Activated effector memory CD4-positive, alpha-beta T cell treated with Interleukin-2 at 50 U/mL for 16 hours (primary cell): Measurements from ENCODE around the gene PRLH.

ENCODE experiments used
- DNase-seq: peaks from one replicate; pipeline ENCODE4 v3.0.0-alpha.2; 2020

Gene PRLH

DNA sequence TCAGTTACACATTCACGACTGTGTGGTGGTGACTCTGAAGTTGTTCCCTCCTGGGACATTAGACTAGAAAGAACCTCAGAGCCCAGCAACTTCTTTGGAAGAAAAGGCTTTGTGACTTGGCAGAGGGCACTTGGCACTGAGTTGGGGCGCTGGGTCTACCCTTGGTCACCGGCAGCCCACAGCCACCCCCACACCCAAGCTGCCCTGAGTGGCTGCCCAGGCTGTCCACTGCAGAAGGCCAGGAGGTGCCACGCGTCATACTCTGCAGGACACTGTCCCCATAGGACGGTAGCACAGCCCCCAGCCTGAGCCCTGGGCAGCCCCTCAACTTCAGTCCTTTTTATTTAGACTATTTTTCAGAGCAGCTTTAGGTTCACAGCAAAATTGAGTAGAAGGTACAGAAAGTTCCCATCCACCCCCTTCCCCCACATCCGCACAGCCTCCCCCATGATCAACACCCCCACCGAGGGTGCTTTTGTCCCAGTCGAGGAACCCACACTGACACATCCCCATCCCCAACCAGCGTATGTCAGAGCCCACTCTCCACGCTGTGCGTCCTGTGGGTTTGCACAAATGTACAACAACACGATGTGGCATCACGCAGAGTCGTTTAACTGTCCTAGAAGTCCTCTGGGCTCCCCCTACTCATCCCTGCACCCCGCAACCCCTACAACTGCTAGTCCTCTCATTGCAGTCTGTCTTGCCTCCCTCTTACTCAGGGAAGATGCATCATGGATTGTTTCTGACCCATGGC, 1.1 kb downstream of the PRLH start:
- no peak for DNase-seq

DNA sequence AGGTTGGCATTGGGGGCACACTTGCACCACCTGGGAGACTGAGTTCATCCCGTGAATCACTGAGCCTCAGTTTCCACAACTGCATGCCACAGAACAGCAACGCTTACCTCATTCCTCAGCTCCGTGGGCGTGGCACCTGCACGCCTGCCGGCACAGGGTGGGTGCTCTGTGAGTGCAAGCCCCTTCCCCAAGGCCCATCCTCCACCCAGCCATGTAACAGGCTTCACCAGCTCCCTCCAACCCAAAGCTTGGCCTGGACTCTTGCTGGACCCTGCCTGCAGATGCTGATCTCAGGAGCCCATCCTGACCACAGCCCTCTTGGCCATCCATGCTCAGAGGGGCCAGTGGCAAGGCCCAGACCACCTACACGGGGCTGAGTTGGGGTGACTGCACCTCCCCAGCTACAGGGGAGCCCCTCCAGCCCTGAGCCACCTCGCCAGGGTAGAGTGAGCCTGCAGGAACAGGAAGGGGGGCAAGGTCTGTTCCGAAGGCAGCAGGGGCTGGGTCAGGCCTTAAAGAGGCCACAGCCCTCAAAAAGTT, 1.8 kb downstream of the PRLH start:
- DNase-seq: no peak

- DNase-seq: no peak
Observed at GRCh38 chr2:237569041-237569440, 2.7 kb downstream of the PRLH start.

- DNase-seq: no peak
Observed at GRCh38 chr2:237569896-237570295, 3.5 kb downstream of the PRLH start.

- DNase-seq: no peak
Observed at GRCh38 chr2:237570776-237571335, 4.5 kb downstream of the PRLH start.

- DNase-seq: no peak
Observed at GRCh38 chr2:237571551-237571950, 5.2 kb downstream of the PRLH start.

- peak; percentile 67 for DNase-seq
Observed at GRCh38 chr2:237572021-237572741, 5.8 kb downstream of the PRLH start.

- no peak for DNase-seq
Observed at GRCh38 chr2:237572742-237573101, 6.3 kb downstream of the PRLH start.

- DNase-seq: no peak
Observed at GRCh38 chr2:237573721-237574415, 7.5 kb downstream of the PRLH start.

- no peak for DNase-seq
Observed at GRCh38 chr2:237574467-237574866, 8.1 kb downstream of the PRLH start.

DNA sequence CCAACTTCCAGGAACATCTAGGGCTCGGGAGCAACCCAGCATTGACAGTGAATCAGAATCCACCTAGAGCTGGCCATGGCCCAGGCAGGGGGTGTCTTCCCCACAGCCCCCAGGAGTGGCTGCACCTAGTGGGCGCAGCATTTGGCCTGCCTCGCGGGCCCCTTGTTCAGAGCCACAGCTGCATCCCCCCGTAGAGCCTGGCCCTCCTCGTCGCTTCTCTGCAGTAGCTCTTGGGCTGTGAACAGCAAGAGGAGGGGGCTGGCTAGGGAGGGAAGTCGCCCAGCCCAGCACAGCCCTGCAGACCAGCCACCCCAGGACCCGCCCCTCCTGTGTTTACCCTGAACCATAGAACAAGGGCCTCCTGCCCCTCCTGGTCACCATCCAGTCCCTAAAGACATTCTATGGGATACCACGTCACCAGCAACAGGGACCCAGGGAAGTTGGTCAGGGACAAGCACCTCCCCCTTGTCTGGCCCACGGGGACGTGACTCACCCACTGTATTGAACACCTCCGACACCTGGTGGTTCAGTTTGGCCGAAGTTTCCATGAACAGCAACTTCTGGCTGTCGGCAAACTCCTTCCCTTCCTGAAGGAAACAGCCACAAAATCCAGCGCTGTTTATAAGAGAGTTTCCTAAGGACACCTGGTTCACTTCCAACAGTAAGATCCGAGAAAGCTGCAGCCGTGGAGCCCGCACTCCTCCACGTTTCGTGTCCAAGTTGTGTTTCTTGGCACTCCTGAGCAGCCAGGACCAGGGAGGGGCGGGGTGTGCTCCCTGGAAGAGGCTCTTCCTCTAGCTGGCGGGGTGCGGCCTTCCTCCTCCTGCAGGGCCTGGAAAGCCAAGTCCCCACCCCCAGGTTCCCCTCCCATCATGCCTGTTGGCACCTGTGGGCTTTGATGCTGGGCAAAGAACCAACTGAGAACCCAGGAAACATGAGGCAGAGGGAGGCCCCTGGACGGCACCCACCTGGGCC, 8.8 kb downstream of the PRLH start:
- DNase-seq: no peak

DNA sequence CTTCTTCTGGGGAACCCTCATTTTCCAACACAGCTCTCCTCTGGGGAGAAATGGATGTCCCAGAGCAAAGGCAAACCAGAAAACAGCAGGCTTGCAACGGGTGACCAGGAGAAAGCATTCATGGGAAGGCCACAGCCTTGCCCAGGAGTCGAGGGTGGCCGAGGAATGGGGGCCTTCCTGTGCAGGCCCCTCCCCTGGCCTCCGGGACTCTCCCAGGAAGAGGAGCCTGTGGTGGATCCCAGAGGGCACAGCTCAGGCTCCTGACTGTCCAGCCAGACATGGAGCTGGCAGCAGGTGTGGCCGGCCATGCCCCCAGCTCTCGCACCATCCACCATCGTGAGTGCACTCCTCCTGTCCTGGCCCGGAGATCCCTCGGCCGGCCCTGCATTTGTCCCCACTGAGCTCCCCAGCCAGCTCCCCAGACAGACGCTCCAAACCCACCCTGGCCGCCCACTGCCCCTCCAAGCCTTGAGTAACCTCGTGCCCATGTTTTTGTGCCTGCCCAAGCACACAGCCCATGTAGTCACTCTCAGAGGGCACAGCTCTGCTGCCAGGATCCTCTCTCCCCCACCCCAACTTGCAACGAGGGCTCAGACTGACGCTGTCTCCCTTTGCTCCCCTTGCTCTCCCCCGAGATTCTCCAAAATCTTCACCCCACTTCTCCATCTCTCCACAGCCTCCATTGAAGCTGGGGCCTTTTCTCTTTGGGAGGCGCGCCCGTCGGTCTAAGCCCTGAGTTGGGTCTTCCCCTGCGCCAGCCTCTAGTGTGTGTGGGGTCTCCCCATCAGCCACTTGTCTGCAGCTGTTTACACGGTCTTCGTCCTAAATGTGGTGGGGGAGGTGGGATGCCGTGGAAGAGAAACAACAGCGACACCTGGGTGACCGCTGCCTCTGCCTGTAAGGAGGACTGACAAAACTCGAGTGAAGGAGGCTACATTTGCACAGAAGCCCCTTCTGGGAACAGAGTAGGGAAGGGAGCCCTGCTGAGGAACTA, 9.8 kb downstream of the PRLH start:
- DNase-seq: no peak

DNA sequence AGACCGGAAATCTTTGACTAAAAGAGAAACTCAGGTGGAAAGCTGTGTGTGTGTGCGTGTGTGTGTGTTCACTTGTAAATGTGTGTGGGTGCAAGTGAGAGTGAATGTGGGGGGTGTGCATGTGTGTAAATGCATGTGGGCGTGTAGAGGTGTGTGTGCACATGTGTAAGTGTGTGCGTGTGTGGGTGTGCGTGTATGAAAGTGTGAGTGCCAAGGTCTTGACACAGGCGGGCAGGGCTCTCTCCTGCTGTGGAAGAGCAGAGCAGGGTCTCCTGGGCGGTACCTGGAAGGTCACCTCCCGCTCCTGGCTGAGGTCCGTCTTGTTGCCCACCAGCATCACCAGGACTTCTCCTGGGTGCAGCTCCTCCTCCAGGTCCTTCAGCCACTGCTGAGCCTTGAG, 10.6 kb downstream of the PRLH start:
- DNase-seq: no peak

DNA sequence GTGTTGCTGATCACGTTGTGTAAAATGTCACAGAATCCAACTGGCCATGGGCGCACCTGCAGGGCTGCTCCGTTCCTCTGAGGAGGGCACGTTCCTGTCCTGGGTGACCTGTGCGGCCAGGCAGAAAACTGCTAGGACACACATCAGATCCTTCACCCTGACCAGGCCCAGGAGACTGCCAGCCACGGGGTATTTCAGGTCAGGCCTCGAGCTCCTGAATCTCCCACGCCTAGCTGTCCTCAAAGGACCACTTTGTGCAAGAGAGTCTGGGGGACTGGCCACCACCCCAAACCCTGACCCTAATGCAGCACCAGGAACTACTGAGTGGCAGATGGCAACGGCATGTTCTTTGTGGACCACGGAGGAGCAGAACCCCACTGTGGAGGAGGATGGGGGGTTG, 11.1 kb downstream of the PRLH start:
- DNase-seq: no peak

DNA sequence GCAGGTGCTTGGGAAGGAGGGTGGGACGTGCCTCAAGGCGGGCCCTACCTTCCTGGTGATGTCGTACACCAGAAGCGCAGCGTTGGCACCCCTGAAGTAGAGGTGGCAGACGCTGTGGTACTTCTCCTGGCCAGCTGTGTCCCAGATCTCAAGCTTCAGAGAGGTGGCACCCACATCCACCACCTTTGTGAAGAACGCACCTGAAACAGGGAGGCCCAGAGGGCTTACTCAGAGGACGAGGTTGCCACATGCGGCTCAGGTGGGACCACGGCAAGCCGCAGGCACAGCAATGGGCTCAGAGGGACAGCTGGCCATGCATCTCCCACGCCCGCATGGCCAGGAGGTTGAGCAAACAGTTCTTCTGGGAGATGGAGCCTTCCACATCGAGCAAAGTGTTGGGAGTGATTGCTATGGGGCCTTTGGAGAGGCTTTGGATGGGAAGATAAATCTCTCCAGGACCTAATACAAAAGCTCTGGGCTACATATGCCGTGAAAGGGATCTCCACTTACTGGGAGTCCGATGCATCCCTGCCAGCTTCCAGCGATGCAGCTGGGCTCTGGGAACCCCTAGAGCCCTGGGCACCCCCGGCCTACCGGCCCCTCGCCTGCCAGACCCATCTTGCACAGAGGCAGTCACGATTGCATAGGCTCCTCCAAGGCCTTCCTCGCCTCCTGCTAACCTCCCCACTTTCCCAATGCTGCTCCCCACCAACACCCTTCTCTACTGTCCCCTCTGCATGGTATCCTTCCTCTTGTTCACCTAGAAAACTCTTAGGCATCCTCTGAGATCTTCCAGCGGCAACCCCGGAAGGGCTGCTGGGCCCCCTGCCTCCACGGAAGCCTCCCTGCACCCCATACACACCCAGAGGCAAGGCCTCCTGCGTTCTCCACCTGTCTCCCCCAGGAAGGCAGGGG, 11.8 kb downstream of the PRLH start:
- no peak for DNase-seq

- no peak for DNase-seq
Observed at GRCh38 chr2:237581326-237581725, 15.0 kb downstream of the PRLH start.

DNA sequence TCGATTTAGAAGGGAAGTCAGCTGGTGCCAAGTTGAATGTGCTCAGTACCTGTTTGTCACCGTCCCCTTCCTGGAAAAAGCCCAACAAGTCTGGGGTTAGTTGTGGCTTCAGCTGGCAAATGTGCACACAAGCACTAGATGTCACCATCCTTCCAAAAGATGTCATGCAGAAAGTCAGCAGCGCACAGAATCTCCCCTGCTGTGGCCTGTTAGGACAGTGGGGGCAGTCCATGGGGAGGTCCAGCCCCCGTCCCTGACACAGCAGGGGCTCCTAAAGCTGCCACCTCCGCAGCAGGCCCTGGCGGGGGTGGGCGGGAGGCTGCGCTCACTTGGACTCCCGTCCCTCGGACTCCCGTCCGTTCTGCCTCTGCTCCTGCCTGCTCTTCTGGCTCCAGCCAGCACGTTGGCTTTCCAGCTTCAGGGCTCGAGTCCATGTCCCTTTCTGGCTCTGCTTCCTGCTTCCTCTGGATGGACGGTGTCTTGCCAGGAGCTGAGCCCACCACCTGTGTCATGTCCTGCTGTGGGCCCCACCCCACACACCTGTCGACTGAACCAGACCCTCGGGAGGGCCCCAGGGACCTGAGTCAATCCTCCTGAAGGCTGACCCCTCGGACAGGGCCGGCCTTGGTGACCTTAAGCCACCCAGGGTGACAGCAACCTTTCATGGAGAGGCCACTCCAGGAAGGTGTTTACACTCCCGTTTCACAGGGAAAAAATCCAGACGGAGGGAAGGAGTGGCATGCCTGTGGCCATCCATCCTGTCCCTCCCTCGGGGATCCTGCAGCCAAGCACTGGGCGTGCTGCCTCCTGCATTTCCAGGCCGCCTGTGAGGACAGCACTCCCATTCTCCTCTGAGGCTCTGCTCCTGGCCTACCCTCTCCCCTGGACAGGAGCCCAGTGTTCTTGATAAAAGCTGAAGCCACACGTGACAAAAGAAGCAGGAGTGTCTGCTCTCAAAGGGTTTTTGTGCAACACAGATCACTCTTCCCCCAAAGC, 15.7 kb downstream of the PRLH start:
- DNase-seq: no peak
